HG03442 (cell line): ENCODE data around the gene KANTR.
"Not testable (repeated sequence)": the region's sequence is repeated elsewhere in the genome, so short reads cannot be mapped to it uniquely, and the experiment has no call there.

Source experiments
- ATAC-seq: cut with Tn5 transposase; IDR thresholded peaks from one replicate; pipeline ENCODE4 v1.9.1; 2021; ENCODE audit warnings: mild to moderate bottlenecking, moderate library complexity; ENCODE audit not compliant: unreplicated experiment

The KANTR gene

GRCh38 chrX:53125506-53125905, 31.6 kb downstream of the KANTR start:
- ATAC-seq = no peak

- ATAC-seq = no peak
These were observed 32.4 kb downstream of the KANTR start for GRCh38 chrX:53126377-53126776.

- no peak for ATAC-seq
These were observed 34.3 kb downstream of the KANTR start for GRCh38 chrX:53128097-53128749.

- ATAC-seq = no peak
These were observed 39.5 kb downstream of the KANTR start for GRCh38 chrX:53133400-53133799.

GRCh38 chrX:53135581-53135980, 41.6 kb downstream of the KANTR start:
- no peak for ATAC-seq

GRCh38 chrX:53153581-53153980, 59.6 kb downstream of the KANTR start:
- no peak for ATAC-seq

- no peak for ATAC-seq
These were observed 61.7 kb downstream of the KANTR start for GRCh38 chrX:53155512-53156206.

GRCh38 chrX:53156207-53156596, 62.3 kb downstream of the KANTR start:
- ATAC-seq = no peak

GRCh38 chrX:53159184-53159583, 65.2 kb downstream of the KANTR start:
- ATAC-seq = no peak

- ATAC-seq = no peak
These were observed 66.5 kb downstream of the KANTR start for GRCh38 chrX:53160297-53160983.

GRCh38 chrX:53163436-53163835, 69.5 kb downstream of the KANTR start:
- no peak for ATAC-seq

- ATAC-seq = not testable (repeated sequence)
These were observed 70.6 kb downstream of the KANTR start for GRCh38 chrX:53164566-53164965.

- ATAC-seq = no peak
These were observed 72.2 kb downstream of the KANTR start for GRCh38 chrX:53166103-53166502.

GRCh38 chrX:53171356-53171755, 77.4 kb downstream of the KANTR start:
- no peak for ATAC-seq
